ENCODE results near the gene ARHGEF7.

The ARHGEF7 gene

DNA sequence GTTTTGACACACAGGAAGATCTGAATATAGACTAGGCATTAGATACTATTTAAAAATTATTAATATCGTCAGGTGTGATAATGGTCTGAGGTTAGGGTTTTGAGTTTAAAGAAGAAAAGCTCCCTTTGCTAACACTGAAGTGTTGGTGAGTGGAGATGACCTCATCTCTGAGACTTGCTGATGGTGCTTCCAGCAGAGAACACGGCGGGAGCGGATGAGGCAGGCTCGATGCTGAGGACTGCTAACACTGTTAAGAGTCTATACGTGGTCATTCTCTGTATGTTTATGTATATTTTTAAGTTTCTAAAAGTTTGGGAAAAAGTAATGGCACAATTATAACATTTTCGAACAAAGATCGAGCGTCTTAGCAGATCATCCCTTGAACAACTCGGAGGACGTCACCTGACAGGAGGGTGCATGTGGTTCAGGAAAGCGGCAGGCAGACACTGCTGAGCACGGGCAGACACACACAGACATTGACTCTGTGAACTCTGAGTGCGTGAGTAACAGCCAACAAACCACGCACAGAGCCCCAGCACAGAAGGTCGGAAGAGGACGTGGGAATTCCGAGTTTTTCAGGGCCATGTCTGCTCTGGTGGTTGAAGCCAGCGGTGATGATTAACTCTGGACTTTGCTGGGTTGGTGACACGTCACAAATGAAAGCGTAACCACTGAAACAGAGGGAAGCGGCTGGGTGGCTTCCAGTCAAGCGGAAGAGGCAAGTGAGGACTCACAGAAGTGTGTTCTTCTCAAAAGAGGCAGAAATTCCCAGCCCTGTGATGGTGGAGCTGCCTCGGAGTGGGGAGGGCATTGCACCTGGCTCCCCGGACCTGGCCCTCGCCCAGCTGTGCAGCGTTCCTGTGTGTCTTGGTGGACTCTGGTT lies 113.4 kb downstream of the ARHGEF7 start:
- no peak for DNase-seq

DNA sequence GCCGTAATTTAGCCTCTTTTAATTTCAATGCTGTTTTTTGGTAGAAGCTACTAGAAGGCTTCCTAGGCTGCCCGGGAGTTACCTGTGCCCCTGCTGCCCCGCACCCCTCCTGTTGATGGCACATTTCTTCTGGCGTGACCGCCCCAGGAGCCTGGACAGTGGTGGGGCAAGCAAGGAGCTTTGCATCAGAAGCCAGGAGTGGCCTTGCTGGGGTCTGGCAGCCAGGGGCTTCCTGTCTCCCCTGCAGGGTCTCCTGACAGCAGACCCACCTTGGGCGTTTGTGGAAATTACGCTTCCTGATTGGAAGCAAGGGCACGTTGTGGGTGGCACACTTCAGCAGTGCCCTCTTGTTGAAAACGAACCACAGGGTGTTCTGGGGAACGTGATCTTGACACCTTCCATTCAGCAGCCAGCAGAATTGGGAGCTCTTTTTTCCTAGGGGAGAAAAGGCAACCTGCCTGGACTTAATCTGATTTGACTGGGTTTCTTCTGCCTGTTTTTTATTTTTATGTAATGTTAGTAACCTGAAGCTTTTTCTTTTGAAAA lies 115.3 kb downstream of the ARHGEF7 start:
- no peak for DNase-seq

DNA sequence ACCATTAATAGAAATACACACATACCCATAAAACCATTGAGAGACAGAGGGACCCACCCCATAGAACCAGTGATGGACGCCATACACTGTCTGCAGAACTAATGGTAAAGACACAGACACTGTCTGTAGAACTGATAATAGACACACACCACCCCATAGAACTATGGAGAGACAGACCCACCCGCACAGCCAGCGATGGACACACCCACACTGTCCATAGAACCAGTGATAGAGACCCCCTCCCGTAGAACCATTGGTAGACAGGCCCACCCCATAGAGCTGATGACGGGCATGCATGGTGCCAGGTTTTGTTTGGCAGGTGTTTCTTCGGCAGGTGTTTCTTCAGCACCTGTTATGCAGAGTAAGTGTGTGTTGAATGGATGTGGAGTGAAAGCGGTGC lies 117.1 kb downstream of the ARHGEF7 start:
- no peak for DNase-seq

DNA sequence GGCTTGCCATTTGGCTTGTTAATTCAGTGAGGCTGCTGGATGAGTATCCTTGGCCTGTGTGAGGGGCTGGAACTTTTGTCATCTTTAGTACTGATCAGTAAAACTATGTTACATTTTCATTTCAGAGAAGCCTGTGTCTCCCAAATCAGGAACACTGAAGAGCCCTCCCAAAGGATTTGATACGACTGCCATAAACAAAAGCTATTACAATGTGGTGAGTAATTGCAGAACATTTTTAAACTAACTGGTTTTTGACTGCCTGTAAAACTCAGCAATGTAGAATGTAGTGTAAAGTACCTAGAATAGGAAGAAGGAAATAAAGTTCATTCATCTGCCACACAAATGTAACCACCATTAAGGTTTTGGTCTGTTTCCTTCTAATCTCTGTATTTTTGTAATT lies 118.0 kb downstream of the ARHGEF7 start:
- DNase-seq: no peak

DNA sequence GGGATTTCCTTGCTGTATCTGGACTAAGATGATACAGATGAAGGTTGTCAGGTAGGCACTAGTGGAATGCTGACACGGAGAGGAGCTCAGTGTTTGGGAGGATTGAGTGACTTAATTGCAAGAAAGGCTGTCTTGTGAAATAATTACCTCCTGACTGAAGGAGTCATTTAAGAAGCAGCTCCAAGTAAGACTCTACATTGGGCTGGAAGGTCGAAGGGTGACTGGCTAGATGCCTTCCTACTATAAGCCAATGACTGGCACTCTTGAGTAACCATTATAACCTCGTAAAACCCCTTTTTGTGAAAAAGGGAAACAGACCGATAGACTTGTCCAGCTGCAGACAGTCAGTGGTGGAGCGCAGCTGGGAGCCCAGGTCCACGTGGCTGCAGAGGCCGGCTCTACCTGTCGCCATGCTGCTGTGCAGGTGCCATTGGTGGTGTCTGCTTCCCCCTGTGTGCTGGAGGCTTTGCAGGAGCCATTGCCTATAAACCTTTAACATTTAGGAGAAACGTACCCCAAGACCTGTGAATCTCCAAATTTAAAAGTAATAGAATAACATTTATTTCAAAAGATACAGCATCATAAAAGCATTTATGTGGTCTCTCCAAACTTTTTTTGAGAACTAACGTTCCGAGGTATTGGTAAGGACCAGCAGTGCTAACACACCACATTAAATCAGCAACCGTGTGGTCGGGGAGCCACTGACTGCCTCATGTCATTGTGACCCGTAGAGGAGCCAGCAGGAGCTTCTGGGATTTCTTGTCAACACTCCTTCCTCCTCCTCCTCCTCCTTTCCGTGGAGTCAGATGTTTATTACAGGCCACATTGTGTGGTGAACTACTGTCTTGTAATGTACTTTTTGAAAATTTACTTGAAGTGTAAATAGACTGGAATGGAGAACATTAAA lies 124.9 kb downstream of the ARHGEF7 start:
- no peak for DNase-seq

DNA sequence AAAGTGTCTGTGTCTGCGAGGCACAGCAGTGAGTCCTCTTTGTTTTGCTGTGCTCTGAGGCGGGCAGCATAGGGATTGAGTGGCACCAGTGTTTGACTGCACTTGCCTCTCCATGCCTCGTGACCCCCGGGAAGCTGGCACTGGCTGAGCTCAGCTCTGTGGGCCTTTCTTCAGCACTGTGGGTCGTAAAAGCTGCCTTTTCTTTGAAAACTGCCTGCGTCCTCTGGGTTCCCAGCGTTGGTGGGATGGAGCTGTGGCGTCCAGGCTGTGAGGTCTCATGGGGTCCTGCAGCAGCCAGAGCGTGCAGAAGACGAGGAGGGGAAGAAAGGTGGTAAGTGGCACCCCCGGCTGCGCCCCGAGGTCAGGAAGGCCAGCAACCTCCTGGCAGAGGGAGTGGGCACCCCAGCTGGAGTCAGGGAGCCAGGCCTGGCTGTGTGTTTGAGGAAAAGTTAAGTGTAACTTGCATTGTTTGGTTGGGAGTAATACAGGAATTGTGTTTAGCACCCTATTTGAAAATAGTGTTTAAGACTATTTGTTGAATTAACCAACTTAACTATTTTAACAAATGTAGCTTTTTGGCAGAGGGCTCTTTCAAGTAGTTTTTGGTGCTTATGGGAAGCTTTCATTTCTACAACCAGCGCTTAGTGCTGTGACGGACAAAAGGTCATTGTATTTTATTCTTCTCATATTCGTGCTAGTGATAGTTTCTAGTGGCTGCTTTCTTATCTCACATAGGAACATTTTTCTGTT lies 126.1 kb downstream of the ARHGEF7 start:
- DNase-seq: no peak

DNA sequence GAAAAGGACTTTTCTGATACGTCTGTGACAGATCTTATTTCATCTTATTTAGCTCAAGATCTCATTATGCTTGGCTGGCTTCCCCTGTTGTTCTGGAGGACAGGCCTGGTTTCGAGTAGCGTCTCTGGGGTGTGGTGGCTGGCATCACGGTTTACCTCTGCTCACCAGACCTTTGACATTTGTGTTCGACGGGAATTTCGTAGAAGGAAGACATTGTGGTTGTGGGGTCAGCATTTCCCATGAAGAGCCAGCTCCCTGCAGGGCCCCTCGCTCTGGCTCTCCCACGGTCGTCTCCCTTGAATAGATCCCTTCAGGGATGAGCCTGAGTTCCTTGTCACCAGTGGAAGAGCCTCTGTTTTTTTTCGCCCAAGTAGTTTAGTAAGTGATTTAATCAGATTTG lies 126.8 kb downstream of the ARHGEF7 start:
- DNase-seq: no peak

DNA sequence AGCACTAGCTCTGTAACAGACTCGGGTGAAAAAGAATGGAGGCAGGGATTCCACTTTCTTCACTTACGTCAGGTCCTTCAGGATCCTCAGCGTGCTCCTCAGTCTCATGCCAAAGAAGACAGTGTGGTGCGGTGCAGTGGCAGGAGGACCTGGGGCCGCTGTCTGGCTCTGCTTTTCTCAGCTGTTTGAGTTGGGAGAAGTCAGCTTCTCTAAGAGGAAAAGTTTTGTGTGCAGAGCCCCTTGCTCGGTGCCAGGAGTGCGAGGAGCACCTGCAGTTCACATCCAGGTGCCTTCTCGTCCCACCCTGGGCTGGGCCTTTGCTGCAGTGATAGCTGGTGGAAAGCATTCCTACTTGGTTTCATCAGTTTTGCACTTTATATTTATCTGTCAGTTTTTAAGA lies 127.5 kb downstream of the ARHGEF7 start:
- DNase-seq: no peak

DNA sequence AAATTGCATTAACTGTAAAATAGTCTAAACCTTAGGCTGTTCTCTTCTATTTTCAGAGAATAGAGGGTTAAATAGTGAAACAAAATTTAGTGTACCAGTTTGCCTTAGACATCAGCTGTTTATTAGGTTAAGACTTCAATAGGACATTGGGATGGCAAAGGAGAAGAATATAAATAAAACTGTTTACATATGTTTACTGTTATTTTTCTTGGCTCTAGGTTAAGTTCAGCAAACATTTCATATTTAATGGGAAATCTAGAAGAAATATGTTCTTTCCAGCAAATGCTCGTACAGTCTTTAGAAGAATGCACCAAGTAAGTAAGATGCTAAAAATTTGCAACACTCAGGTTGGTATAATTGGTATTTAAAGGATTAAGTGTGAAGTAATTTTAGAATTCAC lies 128.9 kb downstream of the ARHGEF7 start:
- DNase-seq: no peak

DNA sequence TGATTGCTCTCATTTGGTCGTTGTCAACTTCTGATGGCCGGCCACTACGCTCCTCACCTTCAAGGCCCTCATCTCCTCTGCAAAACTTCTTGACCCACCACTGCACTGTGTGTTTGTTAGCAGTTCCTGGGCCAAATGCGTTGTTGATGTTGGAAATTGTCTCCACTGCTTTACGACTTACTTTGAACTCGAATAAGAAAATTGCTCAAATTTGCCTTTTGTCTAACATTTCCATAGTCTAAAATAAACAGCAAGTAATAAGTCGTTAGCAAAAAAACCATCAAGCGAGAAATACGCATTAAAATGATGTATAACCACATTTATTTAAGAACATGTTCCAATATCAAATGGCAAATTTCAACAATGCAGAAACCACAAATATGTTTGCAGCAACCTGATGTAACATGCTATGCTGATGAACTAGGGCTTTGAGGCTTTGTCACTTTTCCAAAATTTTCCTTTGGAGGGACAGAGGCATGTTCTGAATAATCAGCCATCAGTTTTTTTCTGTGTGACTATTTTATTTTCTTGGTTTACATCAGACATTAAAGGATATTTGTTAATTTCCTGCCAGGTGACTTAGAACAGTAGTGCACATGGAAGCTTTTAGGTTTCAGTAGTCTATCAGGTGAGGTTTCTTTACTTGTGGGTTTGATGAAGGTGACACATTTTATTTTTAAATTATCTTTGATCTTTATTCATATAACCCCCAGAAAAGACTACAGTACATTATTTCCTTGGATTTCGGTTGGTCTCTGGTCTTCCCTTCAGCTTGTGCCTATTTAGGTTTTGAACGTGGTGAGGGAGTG lies 130.7 kb downstream of the ARHGEF7 start:
- DNase-seq: no peak

DNA sequence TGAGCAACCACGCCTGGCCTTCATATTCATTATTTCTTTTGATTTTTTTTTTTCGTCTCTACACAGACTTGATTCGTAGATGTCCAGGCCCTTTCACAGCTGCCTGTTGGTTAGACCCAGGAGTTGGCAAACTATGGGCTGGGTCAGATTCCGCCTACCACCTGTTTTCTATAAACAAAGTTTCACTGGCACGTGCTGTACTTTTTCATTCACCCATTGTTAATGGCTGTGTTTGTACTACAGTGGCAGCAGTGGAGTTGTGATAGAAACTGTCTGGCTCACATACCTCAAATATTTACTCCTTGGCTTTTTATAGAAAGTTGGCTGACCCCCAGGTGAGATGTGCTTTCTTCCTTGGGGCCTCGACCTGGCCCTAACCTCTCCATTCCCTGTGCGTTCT lies 132.4 kb downstream of the ARHGEF7 start:
- DNase-seq: no peak

DNA sequence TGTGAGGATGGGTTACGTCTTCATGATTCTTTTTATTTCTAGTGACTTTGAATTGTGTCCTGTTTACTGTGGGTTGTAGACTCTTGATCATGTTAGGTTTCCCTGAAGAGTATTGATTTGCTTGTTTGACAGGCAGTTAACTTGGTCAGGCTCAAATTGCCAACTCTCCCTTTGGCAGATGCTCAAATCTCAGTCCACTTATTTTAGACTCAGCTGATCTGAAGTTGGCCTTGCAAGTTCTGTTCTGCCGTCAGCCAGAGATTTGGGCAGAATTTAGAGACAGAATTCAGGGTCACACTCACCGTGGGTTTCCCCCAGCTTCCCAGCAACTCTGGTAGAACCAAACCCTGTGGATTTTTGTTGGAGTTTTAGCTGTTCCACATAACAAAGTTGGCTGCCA lies 133.7 kb downstream of the ARHGEF7 start:
- DNase-seq: no peak

DNA sequence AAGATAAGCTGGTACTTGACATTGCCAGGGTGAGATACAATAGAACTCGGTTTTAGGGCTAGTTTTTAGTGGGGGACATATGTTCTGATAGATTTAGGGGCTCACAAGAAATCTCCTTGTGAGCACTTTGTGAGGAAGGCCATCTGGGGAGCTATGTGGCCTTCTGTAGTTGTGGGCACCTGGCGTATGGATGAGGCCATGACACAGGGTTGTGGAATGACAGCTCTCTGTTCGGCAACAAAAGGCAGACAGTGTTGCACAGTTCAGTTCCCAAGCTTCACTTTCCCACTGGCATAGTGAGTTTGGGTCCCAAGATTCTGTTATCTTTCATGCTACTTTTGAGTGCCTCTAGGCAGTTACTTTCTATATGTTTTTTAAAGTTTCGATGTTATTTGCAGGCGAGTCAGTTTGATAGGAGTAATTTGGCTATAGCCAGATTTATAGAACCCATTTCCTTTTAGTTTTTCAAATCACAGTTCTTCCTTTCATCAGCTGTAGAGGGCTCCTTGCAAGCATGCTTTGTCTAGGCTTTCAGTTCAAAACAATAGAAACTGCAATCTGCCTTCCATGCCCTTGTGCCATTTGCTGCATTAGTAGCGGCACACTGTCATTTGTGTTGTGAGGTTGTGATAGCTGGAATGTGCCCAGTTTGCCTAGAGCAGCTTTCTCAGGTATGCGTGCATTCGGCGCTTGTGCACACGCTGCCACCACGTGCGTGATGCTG lies 134.7 kb downstream of the ARHGEF7 start:
- no peak for DNase-seq

DNA sequence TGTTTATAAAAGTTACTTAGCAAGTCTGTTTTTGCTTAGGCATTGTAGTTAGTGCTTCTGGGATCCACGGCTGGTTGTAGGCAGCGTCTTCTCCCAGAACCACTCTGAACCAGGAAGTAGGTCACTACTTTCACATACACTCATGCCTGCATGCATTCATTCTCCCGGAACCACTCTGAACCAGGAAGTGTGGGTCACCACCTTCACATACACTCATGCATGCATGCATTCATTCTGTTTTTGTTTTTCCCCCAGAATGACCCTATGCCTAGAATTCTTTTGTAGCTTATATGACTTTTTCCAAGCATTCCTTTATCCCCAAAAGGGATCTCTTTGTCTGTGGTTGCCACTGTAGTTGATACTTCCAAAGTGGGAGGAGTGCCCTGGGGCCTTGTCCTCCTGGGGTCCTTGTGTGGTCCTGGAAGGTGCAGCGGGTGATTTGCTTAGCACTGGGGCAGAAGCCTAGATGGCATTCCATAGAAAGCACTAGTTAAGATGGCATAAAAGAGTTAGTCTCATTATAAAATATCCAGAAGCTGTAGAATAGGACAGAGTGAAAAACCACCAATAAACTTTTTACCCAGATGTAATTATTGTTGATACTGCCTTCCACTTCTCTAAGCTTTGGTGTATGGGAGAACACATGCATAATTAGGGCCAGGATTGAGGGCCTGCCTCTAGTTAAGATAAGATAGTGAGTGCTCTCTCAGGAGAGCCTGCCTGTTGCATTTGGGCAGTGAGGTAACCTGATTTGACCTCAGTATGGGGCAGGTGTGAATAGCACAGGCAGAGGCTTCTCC lies 136.7 kb downstream of the ARHGEF7 start:
- no peak for DNase-seq

DNA sequence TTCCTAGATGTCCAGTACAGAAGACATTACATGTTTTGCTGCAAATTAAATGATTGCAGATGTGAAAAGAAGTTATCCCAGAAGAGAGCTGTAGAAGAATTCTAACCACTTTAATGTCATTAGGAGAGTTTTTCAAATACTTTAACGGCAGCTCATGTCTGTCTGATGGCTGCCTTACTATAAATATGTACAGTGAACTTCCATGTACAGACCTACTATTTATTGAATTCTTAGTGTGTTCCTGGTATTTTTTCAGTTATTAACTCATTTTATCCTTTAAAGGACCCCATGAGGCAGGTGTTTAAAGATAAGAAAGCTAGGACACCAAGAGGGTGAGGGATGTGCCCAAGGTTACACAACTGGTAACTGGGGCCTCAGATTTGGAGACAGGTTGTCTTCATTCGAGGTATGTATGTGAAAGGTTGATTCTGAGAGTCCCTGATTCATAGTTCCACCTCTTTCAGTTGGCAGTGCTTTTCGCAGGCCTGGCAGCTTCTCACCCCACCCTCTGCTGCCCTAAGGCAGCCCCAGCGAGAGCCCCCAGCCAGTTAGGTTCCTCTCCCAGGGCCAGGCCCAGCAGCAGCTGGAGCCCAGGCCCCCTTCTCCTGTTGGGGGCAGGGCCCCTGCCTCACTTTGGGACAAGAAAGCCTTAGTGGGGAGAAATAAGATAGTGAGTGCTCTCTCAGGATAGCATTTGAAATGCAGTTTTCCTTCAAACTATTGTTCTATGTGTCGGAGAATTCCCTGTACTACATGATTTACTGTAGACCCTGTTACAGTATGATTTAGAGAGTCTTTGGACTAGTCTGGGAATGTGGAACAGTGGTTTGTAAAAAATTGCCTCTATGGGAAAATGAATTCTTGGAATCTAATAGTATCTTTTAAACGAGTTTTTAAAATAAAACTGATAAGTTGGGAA lies 137.6 kb downstream of the ARHGEF7 start:
- no peak for DNase-seq

DNA sequence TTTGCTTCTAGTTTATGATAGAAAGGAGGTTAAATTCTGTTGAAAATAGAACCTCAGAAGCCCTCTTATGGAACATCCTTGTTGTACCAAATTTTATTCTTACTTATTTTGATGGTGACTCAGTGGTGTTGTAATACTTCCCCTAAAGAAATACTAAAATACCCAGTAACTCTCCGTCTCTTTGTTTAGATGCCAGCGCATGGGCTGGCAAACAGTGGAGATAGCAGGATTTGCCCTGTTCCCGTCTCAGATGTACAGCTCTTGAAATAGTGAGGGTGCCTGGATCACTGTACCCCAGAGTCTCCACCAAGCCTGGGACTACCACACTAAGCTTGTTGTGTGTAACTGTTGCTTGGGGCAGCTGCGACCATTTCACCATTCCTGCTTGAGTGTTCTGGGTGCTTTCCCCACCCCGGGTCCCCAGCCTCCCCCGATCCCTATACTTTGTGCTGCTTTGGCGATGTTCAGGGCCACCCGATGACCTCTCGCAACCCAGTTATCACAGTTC lies 138.3 kb downstream of the ARHGEF7 start:
- DNase-seq: no peak

DNA sequence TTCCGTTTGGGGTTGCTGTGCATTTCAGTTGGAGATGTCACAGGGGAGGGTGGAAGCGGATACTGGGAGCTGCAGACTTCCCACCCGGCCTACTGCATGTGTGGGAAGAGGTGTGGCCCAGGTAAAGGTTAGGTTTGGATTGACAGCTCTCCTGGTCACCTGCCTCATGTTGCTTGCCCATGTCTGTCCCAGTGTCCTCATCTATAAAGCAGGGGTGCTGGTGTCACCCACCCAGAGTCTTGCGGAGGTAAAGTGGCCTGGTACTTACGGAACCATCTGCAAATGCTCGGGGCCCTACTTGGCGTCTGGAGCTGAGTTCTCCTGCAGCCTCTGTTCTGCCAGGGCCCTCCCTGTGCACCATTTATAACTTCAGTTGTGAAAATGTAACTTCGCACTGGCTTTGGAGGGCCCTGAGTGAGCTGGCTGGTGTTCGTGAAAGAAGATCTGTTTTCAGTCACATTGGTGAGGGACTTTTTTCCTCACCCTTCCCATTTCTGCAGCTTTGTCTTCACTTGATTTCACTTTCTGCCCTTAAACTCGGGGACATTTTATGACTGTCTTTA lies 140.2 kb downstream of the ARHGEF7 start:
- no peak for DNase-seq

DNA sequence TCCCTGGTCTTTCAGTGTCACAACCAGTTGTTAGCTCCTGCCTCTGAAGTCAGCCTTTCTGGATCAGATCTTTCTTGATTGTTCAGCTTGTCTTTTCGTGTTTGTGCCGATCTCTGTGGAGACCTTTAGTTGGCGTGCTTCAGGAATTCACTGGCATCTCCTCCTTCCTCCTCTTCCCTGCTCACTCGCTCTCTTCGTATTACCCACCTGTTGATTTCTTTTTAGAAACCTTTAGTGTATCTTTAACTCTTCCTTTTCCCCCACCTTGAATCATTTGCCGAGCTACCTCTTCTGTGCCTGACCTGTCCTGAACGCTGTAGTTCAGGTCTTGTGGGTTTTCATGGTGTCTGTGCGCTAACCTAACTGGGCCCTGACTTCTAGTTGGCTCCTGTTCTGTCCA lies 141.3 kb downstream of the ARHGEF7 start:
- DNase-seq: no peak

DNA sequence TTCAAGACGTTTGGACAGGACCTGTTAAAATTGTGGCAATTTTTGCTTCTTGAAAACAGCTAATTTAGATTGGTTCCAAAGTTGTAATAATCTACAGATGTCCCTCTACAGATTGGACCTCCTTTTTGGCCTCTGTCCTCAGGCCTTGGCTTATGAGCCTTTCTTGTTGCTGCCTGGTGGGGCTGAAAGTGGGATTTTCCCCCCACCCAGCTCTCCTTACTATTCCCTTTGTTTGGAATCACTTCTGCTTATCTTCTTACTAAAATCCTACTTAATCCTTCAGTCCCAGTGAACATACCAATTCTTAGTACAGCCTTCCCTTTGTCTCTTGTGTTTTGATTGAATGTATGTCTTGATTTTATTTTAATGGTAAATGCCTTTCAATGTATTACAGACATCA lies 141.8 kb downstream of the ARHGEF7 start:
- DNase-seq: no peak

Measured in SHP77 (cell line).